22Rv1 (cell line): ENCODE data around the gene ASCC1.

Experiments used
- ZFX ChIP-seq: fragments of 450-650 bp; IDR thresholded peaks from 2 replicates; pipeline ENCODE4 v1.6.1; 2017; ENCODE audit warnings: antibody characterized with exemption, borderline replicate concordance
- TF ChIP-seq, protein P1 (sequence below): fragments of 450-650 bp; IDR thresholded peaks from 2 replicates; pipeline ENCODE4 v1.5.1; 2017; ENCODE audit warnings: mild to moderate bottlenecking

DNA sequence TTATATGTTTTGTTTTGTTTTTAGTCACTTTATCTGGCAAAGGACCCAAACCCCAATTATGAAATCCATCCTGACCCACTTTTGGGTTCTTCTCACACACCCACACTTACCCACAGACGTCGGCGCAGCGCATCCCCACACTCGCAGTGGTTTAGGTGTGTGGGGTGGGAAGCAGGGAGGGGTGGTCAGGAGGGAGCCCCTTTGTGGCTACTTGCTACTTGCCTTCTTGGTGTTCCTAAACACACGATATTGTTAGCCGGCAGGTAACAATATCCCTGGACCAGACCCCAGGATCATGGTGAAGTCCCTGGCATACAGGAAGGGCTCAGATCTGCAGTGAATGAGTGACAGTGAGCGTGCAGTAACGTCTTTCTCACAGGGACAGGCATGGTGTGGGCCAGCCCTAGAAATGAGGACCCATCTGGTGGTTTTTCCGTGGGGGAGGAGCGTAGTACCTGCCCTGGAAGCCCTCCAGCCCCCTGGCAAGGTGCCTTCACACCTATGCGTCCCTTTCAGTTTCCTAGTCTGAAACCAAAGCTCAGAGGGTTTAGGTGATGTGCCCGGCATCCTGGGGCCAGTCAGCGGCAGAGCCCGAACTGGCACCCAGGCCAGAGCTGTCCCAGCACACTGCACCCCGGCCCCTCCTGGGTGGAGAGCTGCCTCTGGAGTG is 132.2 kb downstream of the ASCC1 start:
- TF ChIP-seq, protein P1, sequence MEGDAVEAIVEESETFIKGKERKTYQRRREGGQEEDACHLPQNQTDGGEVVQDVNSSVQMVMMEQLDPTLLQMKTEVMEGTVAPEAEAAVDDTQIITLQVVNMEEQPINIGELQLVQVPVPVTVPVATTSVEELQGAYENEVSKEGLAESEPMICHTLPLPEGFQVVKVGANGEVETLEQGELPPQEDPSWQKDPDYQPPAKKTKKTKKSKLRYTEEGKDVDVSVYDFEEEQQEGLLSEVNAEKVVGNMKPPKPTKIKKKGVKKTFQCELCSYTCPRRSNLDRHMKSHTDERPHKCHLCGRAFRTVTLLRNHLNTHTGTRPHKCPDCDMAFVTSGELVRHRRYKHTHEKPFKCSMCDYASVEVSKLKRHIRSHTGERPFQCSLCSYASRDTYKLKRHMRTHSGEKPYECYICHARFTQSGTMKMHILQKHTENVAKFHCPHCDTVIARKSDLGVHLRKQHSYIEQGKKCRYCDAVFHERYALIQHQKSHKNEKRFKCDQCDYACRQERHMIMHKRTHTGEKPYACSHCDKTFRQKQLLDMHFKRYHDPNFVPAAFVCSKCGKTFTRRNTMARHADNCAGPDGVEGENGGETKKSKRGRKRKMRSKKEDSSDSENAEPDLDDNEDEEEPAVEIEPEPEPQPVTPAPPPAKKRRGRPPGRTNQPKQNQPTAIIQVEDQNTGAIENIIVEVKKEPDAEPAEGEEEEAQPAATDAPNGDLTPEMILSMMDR: no peak
- TF ChIP-seq ZFX: no peak
